ENCODE measurements around the gene PSD.

Gene PSD

DNA sequence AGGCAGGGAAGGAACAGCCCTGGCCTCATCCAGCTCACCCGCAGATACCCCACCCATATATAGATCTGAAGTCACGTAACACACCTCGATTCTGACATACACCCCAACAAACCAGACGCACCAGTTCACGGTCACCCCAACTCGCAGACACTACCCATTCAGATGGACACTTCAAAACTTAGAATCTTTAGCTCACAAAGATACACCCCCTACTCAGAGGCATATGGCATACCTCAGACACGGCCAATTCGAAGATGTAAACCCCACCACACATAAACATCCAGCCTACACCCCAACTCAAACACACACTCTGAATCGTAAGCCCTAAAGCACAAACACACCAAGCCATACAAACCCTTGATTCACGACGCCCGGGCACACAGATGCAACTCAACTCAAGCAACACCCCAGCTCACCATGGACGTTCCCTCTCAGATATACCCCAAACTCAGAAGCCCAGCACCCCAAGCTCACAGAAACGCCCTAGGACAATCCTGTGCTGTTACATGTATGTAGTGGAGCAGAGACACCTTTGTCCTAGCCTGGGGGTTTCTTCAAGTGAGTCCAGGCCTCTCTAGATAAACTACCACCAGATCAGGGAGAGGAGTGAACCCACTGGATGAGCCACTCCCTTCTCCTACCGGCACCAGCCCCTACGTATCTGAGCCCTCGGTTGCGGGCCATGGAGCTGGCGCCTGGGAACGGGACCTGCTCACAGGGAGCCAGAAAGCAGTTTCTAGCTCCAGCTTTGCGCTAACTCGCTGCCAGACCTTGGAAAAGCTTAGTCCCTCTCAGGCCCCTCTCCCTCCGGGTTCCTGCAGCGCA is 8.8 kb downstream of the PSD start:
- Histone ChIP-seq H3K4me2 (ENCODE audit: low read depth, low read length, poor library complexity, severe bottlenecking) (no peak overlapping the region), H3K9ac (ENCODE audit: low read depth, low read length, poor library complexity, severe bottlenecking) (no peak overlapping the region), H2AFZ (ENCODE audit: low read length) (no peak overlapping the region), H3K27me3 (ENCODE audit: insufficient read depth, low read length, poor library complexity, severe bottlenecking) (peaks cover 25% of the 10 kb centered on the region), H3K4me3 (ENCODE audit: low read length, poor library complexity, severe bottlenecking) (no peak overlapping the region), H4K20me1 (ENCODE audit: insufficient read depth, low read length, poor library complexity, severe bottlenecking) (no peaks in the 10 kb centered on the region), H3K9me3 (ENCODE audit: insufficient read depth, low read depth, low read length) (no peaks in the 10 kb centered on the region), H3K4me1 (ENCODE audit: insufficient read depth, low read length, poor library complexity, severe bottlenecking) (no peaks in the 10 kb centered on the region), H3K36me3 (ENCODE audit: insufficient read depth, low read length) (no peaks in the 10 kb centered on the region), H3F3A (ENCODE audit: low read depth) (no peaks in the 10 kb centered on the region), H3K79me2 (ENCODE audit: insufficient read depth, low read length) (no peaks in the 10 kb centered on the region), H3K9me2 (replicated peaks; ENCODE audit: low read depth, low read length) (no peaks in the 10 kb centered on the region)
- TF ChIP-seq, protein P1, sequence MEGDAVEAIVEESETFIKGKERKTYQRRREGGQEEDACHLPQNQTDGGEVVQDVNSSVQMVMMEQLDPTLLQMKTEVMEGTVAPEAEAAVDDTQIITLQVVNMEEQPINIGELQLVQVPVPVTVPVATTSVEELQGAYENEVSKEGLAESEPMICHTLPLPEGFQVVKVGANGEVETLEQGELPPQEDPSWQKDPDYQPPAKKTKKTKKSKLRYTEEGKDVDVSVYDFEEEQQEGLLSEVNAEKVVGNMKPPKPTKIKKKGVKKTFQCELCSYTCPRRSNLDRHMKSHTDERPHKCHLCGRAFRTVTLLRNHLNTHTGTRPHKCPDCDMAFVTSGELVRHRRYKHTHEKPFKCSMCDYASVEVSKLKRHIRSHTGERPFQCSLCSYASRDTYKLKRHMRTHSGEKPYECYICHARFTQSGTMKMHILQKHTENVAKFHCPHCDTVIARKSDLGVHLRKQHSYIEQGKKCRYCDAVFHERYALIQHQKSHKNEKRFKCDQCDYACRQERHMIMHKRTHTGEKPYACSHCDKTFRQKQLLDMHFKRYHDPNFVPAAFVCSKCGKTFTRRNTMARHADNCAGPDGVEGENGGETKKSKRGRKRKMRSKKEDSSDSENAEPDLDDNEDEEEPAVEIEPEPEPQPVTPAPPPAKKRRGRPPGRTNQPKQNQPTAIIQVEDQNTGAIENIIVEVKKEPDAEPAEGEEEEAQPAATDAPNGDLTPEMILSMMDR (conservative IDR thresholded peaks at IDR 0.05; ENCODE audit: low read length), result no peak
- no peak for TF ChIP-seq EZH2phosphoT487 (IDR thresholded peaks at IDR 0.05; ENCODE audit: borderline replicate concordance)

DNA sequence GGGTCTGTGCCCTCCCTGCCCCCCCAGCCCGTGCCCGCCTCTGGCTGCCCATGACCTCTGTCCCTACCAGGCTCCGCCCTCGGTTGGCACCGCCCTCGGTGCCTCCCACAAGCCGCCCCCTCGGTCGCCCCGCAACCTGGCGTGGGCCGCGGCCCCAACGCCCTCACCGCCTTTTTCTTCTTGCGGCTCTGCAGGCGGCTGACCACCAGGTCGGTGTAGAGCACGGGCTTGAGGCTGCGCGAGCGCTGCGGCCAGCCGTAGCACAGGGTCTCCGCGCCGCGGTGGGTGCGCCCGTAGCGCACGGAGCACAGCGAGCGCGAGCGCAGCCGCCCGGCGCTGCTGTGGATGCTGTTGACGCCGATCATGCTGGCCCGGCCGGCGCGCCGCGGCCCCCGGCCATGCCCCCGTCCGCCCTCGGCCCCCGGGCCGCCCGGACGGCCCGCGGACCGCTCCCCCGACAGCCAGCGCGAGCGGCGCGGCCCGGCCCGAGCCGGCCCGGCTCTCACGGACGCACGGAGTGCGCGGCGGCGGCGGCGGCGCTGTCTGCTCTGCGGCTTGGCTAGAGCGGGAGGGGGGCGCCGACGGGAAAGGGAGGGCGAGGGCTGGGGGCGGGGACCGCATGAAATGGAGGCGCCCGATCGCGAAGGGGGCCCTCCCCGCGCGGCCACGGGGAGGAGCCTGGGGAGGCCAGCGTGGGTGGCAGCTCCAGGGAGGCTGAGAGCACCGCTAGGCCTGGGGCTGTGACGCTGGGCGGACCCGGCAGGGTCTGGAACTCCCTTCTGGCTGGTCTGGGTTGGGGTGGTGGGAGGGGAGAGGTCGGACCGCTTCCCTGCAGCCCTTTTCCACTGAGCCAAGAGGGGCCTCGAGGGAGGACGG is 9.6 kb downstream of the PSD start:
- Histone ChIP-seq H3F3A (ENCODE audit: low read depth) (no peaks in the 10 kb centered on the region), H4K20me1 (ENCODE audit: insufficient read depth, low read length, poor library complexity, severe bottlenecking) (no peaks in the 10 kb centered on the region), H3K27me3 (ENCODE audit: insufficient read depth, low read length, poor library complexity, severe bottlenecking) (peaks cover 25% of the 10 kb centered on the region), H3K9ac (ENCODE audit: low read depth, low read length, poor library complexity, severe bottlenecking) (no peak overlapping the region), H3K9me2 (replicated peaks; ENCODE audit: low read depth, low read length) (no peaks in the 10 kb centered on the region), H3K36me3 (ENCODE audit: insufficient read depth, low read length) (no peaks in the 10 kb centered on the region), H2AFZ (ENCODE audit: low read length) (no peak overlapping the region), H3K4me3 (ENCODE audit: low read length, poor library complexity, severe bottlenecking) (no peak overlapping the region), H3K4me1 (ENCODE audit: insufficient read depth, low read length, poor library complexity, severe bottlenecking) (no peaks in the 10 kb centered on the region), H3K9me3 (ENCODE audit: insufficient read depth, low read depth, low read length) (no peaks in the 10 kb centered on the region), H3K4me2 (ENCODE audit: low read depth, low read length, poor library complexity, severe bottlenecking) (no peak overlapping the region), H3K79me2 (ENCODE audit: insufficient read depth, low read length) (no peaks in the 10 kb centered on the region)
- TF ChIP-seq EZH2phosphoT487 (IDR thresholded peaks at IDR 0.05; ENCODE audit: borderline replicate concordance), result no peak
- TF ChIP-seq, protein P1 (conservative IDR thresholded peaks at IDR 0.05; ENCODE audit: low read length), result no peak

DNA sequence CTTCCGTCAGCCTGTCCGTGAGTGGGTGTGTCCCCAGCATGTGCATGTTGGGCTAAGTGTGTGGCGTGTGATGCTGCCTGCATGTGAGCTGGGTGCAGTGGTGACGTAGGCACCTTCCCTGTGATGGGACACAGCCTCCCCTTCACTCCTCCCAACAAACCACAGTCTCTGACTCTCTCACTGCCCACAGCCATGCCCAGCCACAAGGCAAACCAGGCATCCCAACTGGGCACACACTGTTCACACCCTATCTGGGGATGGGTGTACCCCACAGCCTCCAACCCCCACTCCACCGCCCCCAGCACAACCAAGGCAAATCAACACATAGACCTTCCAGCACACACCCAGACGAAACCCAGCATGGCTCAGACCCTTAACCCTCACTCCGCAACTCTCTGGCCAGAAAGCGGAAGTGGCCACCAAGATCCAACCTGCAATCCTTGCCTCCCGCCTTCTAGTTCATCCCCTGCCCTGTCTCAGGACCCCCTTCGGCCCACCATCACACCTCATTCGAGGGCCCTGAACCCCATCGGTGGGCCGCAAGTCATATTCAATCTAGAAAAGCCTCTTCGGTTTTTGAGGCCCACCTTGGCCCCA is 10.4 kb downstream of the PSD start:
- H3K4me2 ChIP-seq (ENCODE audit: low read depth, low read length, poor library complexity, severe bottlenecking), result no peak overlapping the region

More for the DNA sequence above, 10.4 kb downstream of the PSD start:
- Histone ChIP-seq H3K4me1 (ENCODE audit: insufficient read depth, low read length, poor library complexity, severe bottlenecking) (no peaks in the 10 kb centered on the region), H3K9me3 (ENCODE audit: insufficient read depth, low read depth, low read length) (no peaks in the 10 kb centered on the region), H3F3A (ENCODE audit: low read depth) (no peaks in the 10 kb centered on the region), H3K4me3 (ENCODE audit: low read length, poor library complexity, severe bottlenecking) (no peak overlapping the region), H3K36me3 (ENCODE audit: insufficient read depth, low read length) (no peaks in the 10 kb centered on the region), H3K79me2 (ENCODE audit: insufficient read depth, low read length) (no peaks in the 10 kb centered on the region), H4K20me1 (ENCODE audit: insufficient read depth, low read length, poor library complexity, severe bottlenecking) (no peaks in the 10 kb centered on the region), H2AFZ (ENCODE audit: low read length) (no peak overlapping the region), H3K9ac (ENCODE audit: low read depth, low read length, poor library complexity, severe bottlenecking) (no peak overlapping the region), H3K27me3 (ENCODE audit: insufficient read depth, low read length, poor library complexity, severe bottlenecking) (peaks cover 25% of the 10 kb centered on the region), H3K9me2 (replicated peaks; ENCODE audit: low read depth, low read length) (no peaks in the 10 kb centered on the region)
- TF ChIP-seq EZH2phosphoT487 (IDR thresholded peaks at IDR 0.05; ENCODE audit: borderline replicate concordance), result no peak
- TF ChIP-seq, protein P1 (conservative IDR thresholded peaks at IDR 0.05; ENCODE audit: low read length), result no peak
